EH (cell line): Measurements from ENCODE around the gene BCAR1.
A peak's percentile ranks its signal among the peaks of the same experiment; 100 is the strongest.
"Not testable (repeated sequence)": the region's sequence is repeated elsewhere in the genome, so short reads cannot be mapped to it uniquely, and the experiment has no call there.

Source experiments
- DNase-seq: peaks from one replicate; pipeline ENCODE4 v3.0.0-alpha.2; 2015; ENCODE audit warnings: low read depth

Gene BCAR1

DNA sequence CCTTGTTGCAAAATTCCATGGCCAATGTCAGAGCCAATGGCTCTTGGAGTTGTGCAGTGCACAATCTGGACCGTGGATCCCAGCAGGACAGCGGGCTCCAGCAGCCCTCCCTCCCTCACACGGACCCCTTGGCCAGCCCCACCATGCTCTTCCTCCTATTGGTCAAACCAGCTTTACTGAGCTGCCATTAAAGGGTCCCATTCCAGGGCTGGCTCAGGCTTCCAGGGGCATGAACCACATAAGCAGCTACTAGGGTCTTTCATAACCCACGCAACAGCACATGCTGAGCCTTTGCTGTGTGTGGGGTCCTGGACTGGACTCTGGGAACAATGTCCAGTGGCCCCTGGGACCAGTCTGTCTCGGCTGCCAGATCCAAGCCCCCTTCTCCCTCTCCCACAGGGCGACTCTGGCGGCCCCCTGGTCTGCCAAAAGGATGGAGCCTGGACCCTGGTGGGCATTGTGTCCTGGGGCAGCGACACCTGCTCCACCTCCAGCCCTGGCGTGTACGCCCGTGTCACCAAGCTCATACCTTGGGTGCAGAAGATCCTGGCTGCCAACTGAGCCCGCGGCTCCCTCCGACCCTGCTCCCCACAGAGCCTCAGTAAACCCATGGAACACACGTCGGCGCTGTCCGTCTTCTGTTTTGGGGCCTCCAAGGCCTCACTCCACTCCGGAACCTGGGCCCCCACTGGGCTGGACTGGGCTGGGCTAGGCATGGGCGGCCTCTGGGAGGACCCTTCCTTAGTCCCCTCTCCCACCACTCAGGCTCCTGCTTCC lies 26.9 kb downstream of the BCAR1 start:
- peak; percentile 42 for DNase-seq

DNA sequence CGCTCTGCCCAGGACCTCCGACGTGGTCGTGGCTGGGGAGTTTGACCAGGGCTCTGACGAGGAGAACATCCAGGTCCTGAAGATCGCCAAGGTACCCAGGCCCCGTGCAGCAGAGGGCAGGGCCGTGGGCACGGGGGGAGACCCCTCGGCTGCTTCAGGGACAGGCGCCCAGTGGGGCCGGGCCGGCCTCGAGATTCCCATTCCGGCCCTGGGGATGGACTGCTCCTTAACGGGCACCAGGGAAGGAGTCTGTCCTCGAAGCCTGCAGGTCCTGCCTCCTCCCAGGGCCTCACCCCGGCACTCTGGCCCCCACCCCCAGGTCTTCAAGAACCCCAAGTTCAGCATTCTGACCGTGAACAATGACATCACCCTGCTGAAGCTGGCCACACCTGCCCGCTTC lies 28.3 kb downstream of the BCAR1 start:
- not testable (repeated sequence) for DNase-seq

DNA sequence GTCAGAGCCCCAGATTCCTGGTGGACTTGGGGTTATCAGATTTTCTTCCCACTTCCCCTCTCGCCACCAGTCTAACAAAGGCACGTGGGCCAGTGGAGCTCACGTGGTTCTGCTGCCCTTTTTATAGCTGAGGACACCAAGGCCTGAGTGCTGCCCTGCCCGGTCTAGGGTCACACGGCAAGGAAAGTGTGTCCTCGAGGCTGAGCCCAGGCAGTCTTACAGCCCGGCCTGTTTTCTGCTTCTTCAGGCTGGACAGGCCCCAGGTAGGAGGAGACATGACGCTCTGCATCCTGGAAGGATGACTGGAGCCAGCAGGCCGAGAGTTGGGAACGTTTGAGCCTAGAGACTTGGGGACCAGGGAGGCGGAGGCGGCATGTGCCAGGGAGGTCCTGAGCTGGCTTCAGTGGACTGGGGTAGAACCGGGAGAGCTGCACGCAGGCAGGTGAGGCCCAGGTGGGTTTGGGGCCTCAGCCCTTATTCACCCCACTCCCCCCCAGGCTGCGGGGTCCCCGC lies 29.1 kb downstream of the BCAR1 start:
- DNase-seq, result no peak

DNA sequence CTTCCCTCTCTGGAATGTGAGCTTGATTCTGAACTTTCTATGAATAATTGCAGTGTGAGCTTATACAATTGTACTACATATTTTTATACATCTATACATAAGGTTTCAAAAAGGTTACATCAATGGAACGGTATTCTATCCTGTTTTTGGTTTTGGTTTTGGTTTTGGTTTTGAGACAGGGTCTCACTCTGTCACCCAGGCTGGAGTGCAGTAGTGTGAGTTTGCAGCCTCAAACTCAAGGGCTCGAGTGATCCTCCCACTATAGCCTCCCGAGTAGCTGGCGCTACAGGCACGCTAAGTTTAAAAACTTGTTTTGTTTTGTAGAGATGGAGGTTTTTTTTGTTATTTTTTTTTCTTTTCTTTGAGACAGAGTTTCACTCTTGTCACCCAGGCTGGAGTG lies 31.6 kb downstream of the BCAR1 start:
- no peak for DNase-seq

DNA sequence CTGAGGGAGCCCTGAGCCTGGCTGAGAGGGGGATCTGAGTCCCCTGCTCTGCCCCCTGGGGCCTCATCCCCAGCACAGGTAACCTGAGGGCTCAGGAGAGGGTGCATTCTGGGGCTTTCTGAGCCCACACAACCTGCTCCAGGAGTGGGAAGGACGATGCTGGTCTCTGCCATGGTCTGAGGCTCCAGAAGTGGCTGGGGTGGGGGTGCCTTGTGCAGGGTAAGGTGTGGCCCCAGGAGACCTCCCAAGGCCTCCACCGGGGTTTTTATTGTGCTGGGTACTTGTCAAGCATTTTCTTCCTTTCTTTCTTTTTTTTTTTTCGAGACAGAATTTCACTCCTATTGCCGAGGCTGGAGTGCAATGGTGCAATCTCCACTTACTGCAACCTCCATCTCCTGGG lies 32.3 kb downstream of the BCAR1 start:
- no peak for DNase-seq

DNA sequence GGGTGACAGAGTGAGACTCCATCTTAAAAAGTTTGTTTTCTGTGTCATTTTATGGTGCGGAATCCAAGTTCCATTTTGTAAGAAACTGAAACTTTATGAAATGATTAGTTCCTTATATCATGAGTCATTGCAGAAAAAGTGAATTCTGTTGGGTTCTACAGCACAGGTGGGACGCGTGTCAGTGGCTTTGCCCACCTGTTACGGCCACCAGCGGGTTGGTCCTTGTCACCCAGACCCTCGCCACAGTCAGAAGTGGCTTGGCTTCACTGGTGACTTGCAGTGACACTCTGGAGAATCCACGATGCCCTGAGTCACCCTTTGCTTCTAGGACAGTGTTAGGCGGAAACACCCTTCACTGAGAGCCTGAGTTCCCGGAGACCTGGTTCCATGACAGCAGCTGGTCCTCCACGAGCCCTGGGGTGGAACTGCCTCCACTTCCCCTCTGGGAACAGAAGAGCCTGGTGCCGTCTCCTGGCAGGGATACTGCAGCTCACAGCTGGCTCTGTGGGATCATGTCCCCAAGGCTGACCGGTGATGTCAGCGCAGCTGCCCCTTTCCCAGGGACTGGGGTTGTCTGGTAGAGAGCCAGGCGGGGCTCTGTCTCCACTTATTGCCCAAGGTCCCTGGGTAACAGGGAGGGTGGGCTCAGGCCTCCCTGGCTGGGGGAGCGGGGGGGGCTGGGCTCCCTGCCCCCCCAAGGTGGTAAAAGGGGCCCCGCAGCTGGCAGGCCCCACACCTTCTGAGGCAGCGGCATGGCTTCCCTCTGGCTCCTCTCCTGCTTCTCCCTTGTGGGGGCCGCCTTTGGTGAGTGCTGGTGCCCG lies 33.0 kb downstream of the BCAR1 start, which contains the start of gene CTRB1:
Gene CTRB1 (plus strand): TSS at position 733 of the 821 bp plus-strand sequence. CDS start 20 bp downstream, at position 753.
- DNase-seq, result no peak

DNA sequence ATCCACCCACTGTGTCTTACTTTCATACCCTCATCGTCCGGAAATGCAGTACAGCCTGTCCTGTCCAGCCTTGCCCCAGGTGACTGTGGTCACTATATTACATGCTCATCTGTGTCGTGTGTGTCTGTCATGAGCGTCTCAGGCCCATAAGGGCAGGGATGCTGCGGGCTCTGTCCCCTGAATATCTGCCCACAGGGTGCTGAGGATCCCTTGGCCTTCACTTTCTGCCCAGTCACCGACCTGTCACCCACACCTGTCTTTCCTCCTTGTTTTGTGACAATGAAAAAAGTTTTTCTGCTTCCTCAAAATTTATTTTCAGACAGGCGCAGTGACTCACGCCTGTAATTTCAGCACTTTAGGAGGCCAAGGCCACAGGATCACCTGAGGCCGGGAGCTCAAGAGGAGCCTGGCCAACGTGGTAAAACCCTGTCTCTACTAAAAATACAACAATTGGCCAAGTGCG lies 34.0 kb downstream of the BCAR1 start:
- no peak for DNase-seq

DNA sequence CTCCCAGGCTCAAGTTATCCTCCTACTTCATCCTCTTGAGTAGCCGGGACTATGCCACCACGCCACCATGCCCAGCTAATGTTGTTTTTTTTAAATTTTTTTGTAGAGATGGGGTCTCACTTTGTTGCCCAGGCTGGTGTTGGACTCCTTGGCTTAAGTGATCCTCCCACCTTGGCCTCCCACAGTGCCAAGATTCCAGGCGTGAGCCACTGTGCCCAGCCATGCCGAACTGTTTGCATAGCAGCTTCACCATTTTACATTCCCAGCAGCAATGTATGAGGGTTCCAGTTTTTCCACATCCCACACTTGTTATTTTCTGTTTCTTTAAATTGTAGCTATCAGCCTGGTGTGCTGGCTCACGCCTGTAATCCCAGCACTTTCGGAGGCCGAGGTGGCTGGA lies 34.8 kb downstream of the BCAR1 start:
- no peak for DNase-seq

DNA sequence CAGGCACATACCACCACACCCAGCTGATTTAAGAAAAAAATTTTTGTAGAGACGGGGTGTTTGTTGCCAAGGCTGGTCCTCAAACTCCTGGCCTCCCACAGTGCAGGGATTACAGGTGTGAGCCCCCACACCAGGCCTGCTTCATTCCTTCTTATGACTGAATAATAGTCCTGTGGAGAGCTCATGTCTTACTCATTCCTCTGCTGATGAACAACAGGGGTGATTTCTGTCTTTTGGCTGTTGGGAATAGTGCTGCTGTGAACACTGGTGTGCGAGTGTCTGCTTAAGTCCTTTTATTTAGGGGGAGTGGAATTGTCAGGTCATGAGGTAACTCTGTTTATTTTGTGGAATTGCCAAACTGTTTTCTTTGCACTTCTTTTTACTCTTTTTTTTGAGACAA lies 35.3 kb downstream of the BCAR1 start:
- DNase-seq, result no peak

DNA sequence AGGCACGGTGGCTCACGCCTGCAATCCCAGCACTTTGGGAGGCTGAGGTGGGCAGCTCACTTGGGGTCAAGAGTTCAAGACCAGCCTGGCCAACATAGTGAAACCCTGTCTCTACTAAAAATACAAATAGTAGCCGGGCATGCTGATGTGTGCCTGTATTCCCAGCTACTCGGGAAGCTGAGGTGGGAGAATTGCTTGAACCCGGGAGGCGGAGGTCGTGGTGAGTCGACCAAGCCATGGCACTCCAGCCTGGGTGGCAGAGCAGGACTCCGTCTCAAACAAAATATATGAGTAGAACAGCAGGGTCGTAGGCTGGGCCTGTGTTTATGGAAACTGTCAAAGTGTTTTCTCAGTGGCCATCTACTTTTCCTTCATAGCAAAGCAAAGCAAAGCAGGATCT lies 40.1 kb downstream of the BCAR1 start:
- DNase-seq, result not testable (repeated sequence)

DNA sequence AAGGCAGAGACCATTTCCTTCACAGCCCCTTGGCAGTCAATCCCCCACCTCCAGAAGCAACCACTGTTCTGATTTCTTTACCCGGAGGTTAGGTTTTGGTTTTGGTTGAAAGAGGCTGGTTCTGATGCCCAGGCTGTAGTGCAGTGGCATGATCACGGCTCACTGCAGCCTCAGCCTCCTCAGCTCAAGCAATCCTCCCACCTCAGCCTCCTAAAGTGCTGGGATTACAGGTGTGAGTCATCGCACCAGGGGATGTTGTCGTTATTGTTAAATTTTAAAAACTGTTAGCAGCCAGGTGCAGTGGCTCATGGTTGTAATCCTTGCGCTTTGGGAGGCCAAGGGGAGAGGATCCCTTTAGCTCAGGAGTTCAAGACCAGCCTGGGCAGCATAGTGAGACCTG lies 41.5 kb downstream of the BCAR1 start:
- no peak for DNase-seq

DNA sequence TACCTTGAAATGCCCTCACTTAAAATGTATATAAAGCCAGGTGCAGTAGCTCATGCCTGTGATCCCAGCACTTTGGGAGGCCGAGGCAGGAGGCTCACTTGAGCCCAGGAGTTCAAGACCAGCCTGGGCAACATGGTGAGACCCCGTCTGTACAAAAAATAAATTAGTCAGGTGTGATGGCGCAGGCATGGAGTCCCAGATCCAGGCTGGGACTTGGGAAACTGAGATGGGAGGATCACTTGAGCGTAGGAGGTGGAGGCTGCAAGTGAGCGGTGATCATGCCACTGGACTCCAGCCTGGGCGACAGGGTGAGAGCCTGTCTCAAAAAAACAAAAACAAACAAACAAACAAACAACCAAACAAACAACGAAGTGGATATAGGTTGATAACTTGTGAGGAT lies 41.9 kb downstream of the BCAR1 start:
- DNase-seq, result not testable (repeated sequence)

DNA sequence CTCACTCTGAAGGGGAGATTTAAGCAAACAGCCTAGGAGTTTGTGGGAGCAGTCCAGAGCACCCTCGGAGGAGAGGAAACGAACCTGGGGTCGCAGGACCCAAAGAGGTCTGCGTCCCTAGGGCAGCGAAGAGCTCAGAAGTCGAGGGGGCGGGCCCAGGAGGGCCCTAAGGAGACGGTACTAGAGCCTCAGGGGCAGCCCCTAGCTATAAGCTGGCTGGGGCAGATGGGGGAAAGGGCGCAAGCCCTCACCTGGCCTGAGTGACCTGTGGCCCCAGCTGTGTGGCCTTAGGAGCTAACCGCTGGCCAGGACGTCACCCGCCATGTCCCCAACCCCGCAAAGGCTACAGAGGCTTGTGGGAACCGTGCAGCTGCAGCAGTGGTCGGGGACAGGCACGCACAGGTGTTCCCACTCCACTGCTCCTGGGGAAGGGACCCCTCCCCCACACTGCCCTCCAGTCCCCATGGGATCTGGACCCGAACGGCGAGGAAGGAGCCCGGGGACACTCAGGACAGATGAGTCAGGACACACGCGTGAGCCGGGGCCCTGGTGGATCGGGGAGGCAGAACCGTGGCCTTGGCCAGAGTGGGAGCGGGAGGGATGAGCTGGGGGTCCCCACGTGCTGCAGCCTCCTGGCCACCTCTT lies 42.4 kb downstream of the BCAR1 start:
- no peak for DNase-seq

DNA sequence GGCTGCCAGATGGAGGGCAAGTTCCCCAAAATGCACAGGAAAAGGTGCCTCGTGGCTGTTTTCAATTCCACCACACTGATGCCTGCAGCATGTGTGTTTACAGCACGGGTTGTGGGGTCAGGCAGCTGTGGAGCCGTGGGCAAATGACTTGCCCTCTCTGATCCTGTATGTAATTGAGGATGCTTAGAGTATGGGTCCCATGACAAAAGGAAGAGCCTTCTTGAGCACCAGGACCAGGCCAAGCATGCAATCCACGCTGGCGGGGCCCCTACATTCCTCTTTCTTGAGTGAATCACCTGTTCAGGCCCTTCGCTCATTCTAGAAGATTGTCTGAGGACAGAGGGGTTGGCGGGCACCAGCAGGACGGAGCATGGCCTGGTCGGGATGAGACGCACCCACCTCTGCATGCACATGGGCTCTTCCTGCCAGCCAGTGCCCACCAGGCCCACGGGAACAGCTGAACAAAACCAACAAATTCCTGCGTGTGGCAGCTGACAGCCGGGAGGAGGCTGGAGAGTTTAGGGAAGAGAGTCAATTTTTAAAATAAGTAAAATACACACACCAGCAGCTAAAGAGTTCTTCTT lies 43.1 kb downstream of the BCAR1 start:
- DNase-seq, result no peak

DNA sequence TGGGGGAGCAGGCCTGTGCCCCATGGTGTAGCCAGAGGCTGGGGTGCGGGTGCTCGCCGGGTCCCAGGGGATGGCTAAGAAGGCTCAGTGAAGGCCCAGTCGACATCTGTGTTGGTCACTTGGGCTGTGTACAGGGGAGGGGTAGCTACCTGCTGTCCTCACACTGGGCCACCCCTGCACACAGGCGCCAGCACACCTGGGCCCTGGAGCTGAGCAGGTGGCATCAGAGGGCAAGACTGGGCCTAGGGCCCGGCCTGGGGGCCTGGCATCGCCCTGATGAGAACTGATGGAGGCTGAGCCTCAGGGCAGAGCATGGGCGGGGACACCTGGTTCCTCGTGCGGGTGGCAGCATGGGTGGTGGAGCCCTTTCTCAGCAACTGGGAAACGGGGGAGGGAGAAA lies 43.6 kb downstream of the BCAR1 start:
- DNase-seq, result no peak

DNA sequence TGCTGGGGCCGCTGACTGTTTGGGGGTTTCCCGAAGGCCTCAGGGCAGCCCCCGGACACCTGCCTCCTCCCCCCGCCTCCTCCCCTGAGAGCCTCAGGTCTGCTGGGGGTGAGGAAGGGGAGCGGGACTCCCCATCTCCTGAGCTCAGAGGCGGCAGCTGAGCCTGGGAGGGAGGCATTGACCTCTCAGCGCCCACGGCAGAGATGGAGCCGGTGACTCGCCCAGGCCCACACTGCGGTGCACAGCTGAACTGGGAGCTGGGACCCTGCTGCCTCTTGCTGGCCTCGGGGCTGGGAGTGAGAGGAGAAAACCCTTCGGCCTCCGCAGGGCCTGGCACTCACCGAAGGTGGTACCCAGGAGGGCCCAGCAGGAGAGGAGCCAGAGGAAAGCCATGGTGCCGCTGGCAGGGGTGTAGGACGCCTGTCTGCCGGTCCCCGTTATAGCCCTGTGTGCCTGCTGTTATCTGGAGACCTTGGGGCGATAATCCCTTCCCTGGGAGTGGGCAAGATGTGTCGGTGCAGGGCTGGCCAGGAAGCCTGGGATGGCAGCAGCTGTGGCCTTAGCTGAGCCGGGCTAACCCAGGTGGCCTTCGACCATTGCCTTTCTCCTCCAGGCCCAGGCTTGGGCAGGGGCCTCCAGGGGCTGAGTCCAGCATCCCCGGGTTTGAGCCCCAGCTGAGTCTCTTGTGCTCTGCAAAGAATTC lies 44.5 kb downstream of the BCAR1 start, which contains the start of gene CTRB2:
Gene CTRB2 (minus strand): TSS at position 413 of the 703 bp plus-strand sequence. CDS start 20 bp downstream, at position 393.
- DNase-seq, result peak; percentile 39

DNA sequence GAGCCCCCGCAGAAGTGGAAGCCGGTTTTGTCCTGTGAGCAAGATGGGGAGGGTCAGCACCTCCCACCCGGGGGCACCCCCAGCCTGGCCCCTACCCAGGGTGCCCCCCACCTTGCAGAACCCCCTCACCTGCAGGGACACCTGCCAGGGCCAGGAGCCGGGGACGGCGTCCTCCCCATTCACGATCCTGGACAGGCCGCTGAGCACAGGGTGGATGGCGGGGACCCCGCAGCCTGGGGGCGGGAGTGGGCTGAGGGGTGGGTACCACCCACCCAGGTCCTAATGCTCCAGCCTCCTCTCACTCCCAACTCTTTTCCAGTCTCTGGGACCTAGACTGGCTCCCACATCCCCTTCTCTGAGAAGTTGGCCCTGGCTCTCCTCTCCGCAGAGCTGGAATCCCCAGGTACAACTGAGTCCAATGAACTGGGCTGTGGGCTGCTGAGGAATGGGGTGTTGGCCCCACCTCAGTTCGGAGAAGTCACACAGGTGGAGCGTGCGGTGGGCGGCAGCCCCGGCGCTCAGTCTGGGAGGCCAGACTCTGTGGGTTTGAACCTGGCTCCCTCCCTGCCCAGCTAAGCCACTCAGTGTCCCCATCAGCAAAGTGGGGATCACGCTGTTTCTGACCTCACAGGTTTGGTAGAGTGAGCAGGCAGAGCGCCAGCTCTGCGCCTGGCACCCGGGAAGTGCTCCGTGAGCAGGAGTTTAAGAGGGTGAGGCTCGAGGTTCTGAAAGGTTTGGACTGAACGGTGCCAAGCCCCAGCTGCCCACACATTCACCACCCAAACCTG lies 45.3 kb downstream of the BCAR1 start:
- DNase-seq, result not testable (repeated sequence)

DNA sequence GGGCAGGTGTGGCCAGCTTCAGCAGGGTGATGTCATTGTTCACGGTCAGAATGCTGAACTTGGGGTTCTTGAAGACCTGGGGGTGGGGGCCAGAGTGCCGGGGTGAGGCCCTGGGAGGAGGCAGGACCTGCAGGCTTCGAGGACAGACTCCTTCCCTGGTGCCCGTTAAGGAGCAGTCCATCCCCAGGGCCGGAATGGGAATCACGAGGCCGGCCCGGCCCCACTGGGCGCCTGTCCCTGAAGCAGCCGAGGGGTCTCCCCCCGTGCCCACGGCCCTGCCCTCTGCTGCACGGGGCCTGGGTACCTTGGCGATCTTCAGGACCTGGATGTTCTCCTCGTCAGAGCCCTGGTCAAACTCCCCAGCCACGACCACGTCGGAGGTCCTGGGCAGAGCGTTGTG lies 46.0 kb downstream of the BCAR1 start:
- DNase-seq, result not testable (repeated sequence)

DNA sequence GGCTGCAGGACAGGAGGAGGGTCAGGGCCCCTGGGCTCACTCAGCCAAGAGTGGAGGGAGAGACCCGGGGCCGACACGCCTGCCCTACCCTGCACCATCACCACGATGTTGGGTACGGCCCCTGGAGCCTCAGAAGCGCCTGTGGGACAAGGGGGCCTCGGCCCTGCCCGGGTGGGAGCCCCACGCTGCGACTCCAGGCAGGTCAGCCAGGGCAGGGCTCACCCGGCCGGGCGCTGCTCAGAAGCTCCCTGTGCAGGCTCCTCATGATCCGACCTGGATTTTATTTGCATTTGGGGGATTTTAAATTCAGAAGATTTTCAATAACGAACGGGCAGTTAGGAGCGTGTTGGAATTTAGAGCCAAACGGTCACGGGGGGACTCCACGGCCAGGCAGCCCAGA lies 46.5 kb downstream of the BCAR1 start:
- DNase-seq, result not testable (repeated sequence)

DNA sequence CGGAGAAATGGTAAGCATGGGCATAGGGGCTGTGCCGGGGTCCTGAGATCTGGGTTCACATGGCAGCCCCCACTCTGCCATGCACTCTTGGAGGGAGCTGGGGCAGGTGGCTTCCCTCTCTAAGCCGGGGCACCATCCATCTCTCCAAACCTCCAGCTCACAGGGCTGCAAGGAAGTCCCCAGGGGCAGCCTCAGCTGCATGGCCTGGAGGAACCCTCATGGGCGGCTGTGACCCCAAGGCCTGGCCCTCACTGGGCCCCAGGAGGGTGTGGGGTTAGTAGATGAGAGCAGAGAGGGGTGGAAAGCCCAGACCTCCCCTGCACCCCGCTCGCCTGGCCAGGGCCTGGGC lies 47.0 kb downstream of the BCAR1 start:
- DNase-seq, result no peak
